ENCODE data around the gene FAM13A.

The FAM13A gene

DNA sequence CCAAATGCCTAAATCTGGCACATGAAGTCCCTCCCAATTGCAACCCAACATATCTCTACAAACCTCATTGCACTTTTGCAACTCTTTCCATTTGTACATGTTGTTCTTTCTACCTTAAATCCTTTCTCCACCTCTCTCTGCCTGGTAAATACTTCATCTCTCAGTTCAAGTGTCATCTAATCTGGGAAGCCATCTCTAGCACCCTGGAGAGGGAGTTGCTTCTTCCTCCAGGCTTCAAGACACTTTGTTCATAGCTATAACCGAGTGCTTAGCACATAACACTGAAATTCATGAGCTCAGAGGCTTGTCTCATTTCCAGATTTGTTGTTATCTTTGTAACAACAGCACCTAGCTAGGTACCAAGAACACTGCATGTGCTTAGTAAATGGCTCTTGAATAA is 244.6 kb downstream of the FAM13A start:
- no peak for DNase-seq (ENCODE audit: low read depth)

GRCh38 chr4:88811904-88812303 is 245.1 kb downstream of the FAM13A start:
- DNase-seq (ENCODE audit: low read depth) = no peak

DNA sequence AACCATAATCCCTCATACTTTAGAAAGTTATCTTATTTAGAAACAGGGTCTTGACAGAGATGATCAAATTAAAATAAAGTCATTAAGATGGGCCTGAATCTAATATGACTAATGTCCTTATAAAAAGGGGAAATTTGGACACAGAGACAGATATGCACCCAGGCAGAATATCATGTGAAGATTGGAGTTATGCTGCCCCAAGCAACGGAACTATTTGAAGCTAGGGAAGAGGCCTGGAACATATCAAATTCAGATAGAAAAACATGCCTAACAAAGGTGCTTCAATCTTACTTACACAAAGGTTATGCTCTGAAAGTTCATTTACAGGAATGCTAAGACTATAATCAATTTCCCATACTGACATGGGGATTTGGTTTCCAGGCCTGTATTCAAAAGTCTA is 246.7 kb downstream of the FAM13A start:
- DNase-seq (ENCODE audit: low read depth) = no peak

DNA sequence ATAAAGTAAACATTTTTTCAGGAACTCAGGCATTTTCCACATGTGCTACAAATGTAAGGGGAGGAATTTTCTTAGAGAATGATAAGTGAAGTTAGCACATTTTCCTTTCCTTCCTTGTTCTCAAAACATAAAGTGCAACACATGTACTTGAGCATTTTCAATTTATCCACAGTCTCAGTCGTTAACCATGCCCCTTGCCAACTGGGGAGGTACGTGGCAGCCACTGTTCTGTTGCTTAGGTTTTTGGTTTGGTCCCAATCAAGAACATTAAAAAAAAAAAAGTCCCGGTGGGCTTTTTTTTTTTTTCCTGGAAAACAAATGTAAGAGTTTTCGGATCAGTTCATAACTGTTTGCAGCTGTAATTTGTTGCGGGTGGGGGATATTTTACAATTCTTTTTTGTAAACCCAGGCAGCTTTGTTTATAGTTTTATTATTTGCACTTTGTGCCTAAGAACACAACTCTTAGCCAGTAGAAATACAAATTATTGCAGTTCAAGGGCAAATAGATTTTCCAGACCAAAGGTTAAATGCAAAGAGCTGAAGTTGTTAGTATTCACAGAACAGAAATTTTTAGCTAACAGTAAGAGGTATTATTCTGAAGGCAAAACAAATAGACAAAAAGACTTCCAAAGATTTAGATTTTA is 247.3 kb downstream of the FAM13A start:
- no peak for DNase-seq (ENCODE audit: low read depth)

GRCh38 chr4:88809101-88809500 is 247.9 kb downstream of the FAM13A start:
- DNase-seq (ENCODE audit: low read depth) = no peak

- no peak for DNase-seq (ENCODE audit: low read depth)
Measured at GRCh38 chr4:88807499-88807898, 249.5 kb downstream of the FAM13A start.

DNA sequence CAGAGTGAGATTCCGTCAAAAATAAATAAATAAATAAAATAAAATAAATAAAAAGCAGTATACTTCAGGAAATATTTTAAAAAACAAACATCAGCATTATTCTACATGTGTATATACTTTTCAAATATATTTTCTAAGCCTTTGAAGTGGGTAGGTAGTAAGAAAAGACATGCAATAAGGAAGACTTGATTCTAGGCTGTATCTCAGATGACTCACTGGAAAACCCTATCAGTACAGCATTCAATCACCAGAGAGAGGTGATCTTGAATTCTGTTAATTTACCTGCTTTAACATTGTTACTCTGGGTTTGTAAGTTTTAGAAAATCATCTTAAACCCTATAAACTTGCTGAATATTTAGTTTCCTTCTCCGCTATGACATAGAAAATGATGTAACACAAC is 252.8 kb downstream of the FAM13A start:
- no peak for DNase-seq (ENCODE audit: low read depth)

DNA sequence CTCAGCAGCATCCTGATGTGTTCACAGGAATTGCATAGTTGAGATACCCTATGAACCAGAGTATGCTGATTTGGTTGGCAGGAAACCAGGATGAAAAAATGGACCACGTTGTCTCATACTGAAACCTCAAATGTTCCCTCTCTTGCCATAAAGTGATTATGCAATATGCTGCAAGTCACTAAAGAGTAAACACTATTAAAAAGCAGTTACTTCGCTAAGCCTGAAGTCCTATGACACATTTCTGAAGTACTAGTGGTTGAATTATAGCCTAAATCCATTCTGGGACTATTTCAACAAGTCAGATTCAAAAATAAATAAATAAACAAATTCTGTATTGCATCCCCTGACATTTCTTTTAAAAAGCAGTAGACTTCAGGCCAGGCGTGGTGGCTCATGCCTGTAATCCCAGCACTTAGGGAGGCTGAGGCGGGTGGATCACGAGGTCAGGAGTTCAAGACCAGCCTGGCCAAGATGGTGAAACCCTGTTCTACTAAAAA is 253.3 kb downstream of the FAM13A start:
- DNase-seq (ENCODE audit: low read depth) = peak; percentile 87

DNA sequence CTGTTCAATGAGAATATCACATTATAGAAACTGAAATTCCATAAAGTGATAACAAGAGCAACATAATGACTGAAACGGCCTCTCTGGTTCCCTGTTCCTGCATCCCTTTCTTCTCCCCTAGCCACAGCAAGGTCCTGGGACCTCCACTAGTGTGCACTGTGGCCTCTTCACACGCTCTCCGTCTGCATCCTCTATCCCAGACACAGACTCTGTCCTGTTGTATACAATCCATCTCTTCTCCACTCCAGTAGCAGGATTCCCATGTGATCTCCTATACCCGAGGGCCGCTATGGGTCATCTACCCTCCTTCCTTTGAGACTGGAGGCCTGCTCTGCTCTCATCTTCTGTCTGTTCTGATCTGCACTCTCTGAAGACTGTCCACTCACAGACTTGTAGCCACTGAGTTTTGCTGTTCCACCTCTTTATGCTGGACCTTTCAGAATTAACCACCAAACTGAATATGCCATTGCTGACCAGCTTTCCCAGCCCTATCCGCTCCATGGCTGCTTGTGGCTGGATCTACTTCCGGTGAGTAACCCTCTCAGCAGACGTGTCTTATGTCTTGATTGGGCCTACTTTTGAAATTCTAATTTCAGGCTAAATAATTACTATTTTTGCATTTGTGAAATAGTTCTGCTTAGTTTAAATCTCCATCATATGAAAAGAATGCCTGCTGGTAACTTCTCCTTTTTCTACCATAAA is 254.2 kb downstream of the FAM13A start:
- no peak for DNase-seq (ENCODE audit: low read depth)

- no peak for DNase-seq (ENCODE audit: low read depth)
Measured at GRCh38 chr4:88802138-88802537, 254.8 kb downstream of the FAM13A start.

DNA sequence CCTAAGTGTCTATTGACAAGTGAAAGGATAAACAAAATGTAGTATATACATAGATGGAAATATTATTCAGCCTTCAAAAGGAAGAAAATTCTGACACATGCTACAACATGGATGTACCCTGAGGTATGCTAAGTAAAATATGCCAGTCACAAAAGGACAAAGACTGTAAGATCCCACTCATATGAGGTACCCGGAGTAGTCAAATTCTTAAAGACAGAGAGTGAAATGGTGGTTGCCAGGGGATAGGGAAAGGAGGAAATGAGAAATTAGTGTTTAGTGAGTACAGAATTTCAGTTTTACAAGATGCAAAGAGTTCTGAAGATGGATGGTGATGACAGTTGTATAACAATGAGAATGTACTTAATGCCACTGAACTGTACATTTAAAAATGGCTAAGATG is 257.1 kb downstream of the FAM13A start:
- DNase-seq (ENCODE audit: low read depth) = no peak

DNA sequence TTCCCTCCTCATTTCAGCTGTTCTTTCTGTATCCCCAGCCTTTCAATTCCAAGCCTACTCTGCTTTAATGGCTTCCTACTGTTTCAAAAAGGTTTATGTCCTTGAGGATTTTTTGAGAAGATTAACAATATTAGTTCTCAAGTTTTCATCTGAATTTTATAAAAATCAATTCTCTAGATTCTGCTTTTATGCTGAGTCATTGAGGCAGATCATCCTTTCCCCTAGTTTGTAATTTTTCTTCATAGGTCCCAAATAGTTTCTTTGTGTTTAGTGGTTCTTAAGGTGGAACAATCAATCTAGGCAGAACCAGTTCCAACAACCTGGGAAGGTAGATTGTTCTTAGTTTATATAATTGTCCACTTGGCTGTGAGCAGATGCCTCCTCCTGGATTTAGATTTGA is 259.3 kb downstream of the FAM13A start:
- no peak for DNase-seq (ENCODE audit: low read depth)

GRCh38 chr4:88796545-88796944 is 260.4 kb downstream of the FAM13A start:
- no peak for DNase-seq (ENCODE audit: low read depth)

- no peak for DNase-seq (ENCODE audit: low read depth)
Measured at GRCh38 chr4:88794952-88795351, 262.0 kb downstream of the FAM13A start.

- DNase-seq (ENCODE audit: low read depth) = no peak
Measured at GRCh38 chr4:88794087-88794690, 262.8 kb downstream of the FAM13A start.

DNA sequence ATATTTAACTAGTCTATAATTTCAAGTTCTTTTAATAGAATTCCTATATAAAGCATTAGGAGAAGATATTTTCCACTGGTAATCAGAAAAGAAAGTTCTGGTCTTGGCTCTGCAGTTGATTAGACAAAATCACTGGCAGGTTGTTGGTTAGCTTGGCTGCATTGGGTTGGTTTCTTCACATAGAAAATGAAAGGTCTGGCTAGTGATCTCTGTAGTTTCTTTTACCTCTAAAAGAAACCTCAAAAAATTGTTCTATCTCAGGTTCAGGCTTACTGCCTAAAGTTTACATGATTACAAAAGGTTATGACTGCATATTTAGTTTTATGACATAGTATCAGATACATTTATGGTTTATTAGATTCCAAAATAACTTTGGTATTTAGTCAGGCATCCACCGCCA is 263.5 kb downstream of the FAM13A start:
- no peak for DNase-seq (ENCODE audit: low read depth)

GRCh38 chr4:88792821-88793220 is 264.2 kb downstream of the FAM13A start:
- no peak for DNase-seq (ENCODE audit: low read depth)

GRCh38 chr4:88792268-88792781 is 264.7 kb downstream of the FAM13A start:
- DNase-seq (ENCODE audit: low read depth) = peak; percentile 59

DNA sequence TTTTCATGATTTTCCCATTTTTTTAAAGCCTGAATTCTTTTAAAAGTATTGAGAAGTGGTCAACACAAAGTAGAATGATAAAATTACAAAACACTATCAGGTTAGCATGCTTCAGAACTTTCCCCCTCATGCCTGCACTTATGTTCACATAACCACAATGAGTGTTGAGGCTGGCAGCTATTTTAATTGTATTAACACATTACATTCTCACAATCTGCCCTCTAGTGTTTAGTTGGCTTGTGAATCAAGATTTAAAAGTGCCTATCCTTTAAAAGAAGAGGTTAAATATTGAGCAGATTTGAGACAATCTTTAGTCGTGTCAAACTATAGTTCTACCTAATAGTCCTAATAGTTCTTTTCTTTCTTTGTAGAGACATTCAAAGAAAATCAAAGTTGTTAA is 265.7 kb downstream of the FAM13A start:
- no peak for DNase-seq (ENCODE audit: low read depth)

- DNase-seq (ENCODE audit: low read depth) = no peak
Measured at GRCh38 chr4:88788895-88789294, 268.1 kb downstream of the FAM13A start.

GRCh38 chr4:88788424-88788823 is 268.6 kb downstream of the FAM13A start:
- no peak for DNase-seq (ENCODE audit: low read depth)

GRCh38 chr4:88786011-88786410 is 271.0 kb downstream of the FAM13A start:
- DNase-seq (ENCODE audit: low read depth) = no peak

GRCh38 chr4:88780389-88780788 is 276.6 kb downstream of the FAM13A start:
- no peak for DNase-seq (ENCODE audit: low read depth)
